HG02759 (cell line): ENCODE measurements around the gene CCDC169.
"Not testable (repeated sequence)": the region's sequence is repeated elsewhere in the genome, so short reads cannot be mapped to it uniquely, and the experiment has no call there.

ENCODE experiments used
- ATAC-seq: cut with Tn5 transposase; IDR thresholded peaks from one replicate; pipeline ENCODE4 v1.9.1; 2021; ENCODE audit warnings: mild to moderate bottlenecking, moderate library complexity; ENCODE audit not compliant: unreplicated experiment

CCDC169 gene

DNA sequence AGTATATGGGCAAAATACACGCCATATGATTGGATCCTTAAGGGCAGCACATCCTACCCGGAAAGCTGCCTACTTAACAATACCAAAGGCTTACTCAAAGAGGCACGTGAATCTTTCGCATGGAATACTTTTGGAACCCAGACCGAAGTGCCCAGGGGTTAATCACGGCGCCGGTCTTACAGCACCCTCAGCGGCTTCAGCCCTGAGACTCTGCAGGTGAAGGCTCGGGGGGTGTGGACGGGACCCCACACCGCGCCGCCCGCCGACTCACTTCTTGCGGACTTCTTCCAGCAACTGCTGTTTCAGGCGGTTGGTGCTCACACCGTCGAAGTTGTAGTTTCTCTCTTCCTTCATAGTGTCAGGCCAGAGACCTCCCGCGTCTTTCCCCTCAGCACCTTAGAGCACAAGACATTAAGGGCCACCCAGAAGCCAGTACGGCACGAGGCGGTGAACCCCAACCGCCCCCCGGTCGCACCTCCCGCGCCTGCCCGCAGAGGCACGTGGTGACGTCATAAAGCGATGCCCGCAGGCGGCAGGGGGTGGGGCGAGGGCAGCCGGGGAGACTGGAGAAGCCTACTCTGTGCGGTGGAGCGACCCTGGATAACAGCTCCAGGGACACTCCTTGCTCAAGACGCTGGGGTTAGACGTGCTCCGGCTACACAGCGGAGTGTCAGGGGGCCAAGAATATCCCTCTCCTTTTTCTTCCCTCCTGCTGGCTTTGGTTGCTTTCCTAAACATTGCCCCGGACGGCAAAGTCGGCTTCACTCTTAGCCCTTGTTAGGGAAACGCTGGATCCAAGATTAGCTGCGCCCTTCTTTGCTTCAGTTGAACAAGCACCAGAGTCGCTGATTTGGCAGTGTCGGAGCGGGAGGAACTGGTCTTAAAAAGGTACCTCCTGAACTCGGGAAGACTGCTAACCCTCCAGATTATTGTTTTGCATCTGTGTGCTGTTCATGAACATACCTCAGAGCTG lies at the start of gene CCDC169:
Gene CCDC169, minus strand, starts transcription at position 449 of the 973 bp plus-strand sequence. Its CDS starts 95 bp downstream, at position 354.
- ATAC-seq = peak; percentile 79

DNA sequence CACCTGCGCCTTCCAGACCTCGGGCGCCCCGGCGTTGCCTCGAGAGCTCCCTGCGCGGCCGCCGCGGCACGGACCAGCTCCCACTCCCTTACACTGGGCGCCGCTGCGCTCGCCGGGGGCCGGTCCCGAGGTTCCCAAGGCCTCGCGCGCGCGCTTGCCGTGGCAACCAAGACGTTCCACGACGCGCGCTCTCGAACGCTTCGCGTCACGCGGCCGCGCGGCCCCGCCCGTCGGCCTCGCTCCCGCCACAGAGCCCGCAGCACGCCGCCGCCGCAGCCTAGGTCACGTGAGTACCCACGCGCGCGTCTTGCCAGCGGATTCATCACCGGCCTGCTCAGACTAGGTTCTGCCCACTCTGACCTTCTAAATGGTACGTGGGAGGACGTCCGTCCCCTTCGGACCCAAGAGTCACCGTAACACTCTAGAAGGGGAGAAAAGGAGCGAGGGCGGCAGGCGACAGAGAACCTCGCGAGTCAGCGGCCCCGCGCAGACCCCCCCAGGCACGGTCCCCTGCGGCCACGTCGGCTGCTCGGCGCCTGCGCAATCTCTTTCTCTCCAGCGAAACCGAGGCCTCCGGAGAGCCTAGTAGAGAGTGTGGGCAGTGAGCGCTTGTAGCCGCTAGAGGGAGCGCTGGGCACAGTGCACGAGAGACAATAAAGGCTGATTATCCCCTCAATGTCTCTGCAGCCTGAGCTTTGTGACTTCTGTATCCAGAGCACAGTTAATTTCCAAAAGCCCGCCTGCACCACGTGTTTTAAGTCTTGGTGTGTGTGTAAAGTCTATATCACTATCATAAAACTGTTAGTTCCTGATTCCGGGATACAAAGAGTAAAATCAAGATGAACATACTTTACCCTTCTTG lies 48.8 kb upstream of the CCDC169 start, which contains the start of gene SPART:
Gene SPART, minus strand, starts transcription at position 173 of the 862 bp plus-strand sequence. CDS start 10,564 bp downstream, outside the sequence.
- ATAC-seq = peak; percentile 95

DNA sequence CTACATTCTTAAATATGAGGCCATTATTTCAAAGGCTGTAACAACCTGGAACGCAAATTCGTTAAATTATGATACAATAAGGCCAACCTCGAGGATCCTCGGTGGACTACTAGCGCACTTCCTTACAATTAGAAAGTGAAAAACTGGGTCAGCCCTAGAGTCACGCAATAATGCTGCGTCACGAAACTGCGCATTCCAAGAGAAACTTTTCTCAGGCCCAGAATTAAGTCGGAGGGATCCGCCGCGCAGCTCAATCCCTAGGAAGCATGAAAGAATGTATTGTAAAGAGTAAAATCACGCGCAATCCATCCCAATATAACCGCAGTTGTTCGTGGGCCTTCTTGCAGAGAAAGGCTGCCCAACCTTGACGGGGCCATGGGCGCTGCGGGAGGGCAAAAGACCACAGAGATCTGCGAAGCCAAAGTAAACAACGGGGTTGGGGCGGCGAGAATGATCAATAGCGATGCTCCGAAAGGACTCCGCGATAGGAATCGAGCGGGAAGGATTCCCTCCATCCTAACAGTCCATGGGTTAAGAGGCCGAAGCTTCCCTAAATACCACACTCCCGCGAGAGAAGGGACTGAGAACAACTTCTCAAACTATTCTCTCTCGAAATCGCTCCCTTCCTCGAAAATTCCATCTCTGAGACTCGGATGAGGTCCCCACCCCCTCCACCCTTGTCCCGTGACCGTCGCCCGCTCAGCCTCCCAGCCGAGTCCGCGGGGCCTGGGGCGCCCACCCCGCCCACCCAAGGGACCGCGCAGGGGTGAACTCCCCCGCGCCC lies 48.0 kb upstream of the CCDC169 start:
- no peak for ATAC-seq

DNA sequence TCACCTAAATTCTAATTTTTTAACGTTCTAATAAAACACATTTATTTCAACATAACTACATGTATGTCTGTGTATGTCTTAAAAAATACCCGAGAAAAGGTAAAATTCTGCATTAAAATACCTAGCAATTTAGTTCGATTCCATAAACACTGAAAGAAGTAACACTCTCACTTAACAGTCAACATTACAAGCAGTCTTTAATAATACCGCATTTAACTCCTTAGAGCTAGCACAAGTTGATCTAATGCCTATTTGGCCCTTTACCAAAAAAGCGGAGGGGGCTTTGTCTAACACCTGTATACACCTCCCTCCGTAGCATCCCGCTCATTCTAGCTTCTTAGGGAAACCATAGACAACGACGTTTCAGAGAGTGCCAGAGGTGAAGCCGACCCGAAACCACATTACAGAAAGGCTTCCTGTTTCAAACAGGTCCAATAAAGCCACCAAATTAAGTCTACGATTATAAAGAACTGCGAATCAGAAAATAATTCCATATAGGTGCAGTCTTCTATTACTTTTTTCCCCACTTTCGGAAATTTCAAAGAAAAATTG lies 47.3 kb upstream of the CCDC169 start:
- no peak for ATAC-seq

DNA sequence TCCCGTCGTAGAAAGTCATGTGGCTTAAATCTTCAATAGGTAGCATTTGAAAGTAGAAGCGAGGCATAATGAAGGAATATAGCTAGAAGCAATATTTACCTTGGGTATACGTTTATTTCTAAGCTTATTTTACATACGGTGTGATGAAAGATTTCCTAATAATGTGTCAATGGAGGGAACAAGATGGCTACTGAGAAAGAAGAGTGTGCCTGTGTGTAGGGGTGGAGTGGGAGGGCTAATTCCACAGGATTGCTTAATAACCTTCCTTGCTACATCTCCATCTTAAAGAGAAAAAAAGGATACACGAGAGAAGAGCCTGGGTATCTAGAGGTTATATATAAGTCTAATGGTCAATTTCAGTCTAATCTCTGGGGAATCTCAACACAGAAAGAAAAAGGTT lies 46.6 kb upstream of the CCDC169 start:
- ATAC-seq = no peak

DNA sequence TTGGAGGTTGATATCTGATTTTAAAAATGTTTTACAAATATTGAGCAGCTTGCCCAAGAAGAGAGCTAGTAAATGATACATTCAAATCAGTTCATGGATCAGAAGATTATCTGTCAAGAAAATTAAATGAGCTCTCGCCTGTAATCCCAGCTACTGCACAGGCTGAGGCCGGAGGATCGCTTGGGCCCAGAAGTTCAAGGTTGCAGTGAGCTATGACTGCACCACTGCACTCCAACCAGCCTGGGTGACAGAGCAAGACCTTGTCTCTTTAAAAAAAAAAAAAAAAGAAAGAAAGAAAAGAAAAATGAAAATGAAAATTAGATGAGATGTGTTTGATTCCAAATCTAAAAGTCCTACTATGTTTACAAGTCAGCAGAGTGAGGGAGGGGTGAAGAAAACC lies 46.2 kb upstream of the CCDC169 start:
- no peak for ATAC-seq

DNA sequence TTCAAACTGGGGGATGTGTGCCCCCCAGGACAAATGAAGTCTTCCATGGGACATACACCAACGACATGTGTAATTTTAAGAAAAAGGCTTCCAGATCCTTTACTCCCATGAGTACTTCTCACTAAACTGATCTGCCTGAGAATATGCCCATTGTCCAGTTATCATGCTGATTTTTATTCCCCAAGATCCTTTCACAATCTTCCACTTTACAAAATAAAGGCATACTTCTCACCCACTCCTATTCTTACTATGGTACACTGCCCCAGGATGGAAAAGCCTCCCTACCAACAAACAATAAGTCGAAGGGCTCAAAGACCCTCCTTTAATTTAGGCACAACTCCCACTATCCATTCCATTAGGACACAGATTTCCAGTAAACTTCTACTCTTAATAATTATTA lies 45.1 kb upstream of the CCDC169 start:
- ATAC-seq = no peak

DNA sequence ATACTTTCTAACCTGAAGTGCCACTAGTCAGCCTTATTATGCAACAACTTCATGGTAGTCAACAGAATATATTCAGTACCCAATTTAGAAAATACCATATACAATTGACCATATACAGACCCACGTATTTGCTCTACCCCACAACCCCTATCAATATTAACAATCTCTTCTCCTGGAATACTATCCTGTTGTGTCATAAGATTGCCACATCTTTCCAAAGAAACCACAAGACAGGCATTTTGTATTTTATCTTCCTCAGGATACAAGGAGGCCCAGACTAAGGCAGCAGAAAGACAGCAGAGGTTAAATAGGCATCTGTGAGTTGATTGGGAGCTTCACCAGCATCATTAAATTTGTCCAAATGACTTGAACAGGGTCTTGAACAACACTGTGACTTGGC lies 44.1 kb upstream of the CCDC169 start:
- ATAC-seq = no peak

DNA sequence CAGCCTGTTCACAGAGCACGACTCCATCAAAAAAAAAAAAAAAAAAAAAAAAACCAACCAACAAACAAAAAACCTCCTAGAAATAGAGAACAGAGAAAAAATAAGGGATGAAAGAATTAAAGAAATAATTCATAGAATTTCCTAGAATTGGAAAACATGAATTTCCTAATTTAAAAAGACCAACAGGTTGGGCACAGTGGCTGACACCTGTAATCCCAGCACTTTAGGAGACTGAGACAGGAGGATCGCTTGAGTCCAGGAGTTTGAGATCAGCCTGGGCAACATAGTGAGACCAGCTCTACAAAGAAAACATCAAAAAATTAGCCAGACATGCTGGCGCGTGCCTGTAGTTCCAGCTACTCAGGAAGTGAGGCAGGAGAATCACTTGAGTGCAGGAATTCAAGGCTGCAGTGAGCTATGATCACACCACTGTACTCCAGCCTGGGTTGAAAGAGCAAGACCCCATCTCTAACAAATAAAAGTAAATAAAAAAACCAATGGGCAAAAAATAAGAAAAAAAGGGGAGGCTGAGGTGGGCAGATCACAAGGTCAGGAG lies 42.1 kb upstream of the CCDC169 start:
- ATAC-seq = no peak

DNA sequence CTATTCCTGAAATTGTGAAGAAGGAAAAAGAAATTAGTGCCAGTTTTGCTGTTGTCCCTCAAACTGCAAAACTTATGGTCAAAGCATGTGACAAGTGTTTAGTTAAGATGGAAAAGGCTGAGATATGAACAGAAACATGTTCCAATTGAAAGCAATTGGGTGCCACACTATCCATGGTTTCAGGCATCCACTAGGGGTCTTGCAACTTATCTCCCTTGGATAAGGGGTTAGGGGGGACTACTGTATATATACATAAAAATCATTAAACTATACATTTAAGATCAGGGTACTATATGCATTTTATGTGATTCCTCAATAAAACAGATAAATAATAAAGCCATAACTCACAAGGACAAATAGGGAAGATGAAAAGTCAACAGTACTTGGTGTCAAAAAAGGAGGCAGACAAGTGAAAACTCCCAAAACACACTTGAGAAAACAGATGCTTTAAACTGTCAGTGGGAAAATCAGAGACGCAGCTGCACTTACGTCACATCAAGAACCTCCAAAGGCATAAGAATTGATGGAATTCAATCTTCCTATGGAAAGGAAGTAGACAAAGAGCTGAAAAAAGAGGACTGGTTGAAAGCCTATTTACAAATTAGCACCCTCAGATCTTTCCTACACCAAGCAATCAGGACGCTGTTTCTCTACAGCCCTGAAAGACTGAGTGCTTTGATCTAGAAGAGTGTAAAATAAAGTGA lies 40.5 kb upstream of the CCDC169 start:
- no peak for ATAC-seq

DNA sequence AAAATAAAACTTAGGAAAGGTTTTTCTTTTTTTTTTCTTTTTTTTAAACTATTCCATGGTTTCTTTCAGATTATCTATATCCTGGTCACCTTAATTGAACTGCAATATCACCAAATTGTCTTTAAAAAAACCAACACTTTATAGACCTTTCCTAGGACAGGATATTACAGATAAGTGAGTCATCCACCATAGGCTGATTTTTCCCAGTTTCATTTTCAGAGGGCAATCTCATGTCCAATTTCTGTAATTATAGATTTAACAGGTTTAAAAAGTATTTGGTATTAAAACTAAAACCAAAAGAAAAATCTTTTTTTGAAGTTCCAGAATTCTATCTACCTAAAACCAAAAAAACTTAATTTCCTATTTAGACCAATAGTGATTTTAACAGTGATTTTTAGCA lies 35.4 kb upstream of the CCDC169 start:
- no peak for ATAC-seq

DNA sequence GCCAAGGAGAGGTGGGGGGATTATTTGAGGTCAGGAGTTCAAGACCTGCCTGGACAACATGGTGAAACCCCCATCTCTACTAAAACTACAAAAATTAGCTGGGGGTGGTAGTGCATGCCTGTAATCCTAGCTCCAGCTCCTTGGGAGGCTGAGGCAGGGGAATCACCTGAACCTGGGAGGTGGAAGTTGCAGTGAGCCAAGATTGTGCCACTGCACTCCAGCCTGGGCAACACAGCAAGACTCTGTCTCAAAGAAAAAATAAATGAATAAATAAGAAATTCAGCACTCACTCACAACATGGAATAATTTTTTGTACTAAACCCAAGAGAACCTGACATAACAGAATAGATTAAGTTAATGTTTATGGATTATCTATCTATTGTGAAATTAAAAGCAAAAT lies 34.6 kb upstream of the CCDC169 start:
- ATAC-seq = not testable (repeated sequence)

DNA sequence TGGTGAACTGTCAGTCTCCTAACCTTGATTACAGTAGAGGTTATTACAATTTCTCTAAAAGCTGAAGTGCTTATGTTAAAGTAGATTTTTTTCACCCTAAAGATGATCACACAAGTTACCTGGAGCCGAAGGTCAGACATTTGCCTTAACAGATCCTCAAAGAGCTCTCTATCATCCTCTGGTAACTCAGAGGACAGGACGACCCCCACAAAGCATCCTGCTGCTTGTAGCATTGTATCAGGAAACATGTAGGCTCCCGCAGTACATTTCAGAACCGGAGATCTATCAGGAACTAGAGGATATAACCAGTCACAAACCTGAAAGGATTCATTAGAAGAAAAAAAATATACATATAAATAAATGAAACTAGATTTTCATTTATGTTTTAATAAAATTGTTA lies 33.7 kb upstream of the CCDC169 start:
- ATAC-seq = no peak

DNA sequence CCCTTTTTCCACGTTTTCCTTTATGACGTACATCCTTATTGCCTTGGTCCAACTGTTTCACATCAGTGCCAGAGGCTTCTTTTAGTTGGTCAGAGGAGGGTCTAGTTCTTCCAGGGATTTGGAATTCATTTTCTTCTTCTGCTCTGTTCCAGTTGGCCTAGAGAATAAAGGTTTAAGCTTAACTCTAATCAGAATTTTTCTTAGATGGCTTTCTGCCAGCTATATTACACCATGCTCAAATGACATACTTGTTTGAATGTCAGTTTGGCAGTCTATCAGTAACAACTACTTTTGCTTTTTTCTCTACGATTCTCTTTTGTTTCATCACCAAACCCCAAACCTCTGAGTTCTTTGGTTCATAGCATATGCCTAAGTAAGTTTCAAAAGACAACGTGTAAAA lies 31.7 kb upstream of the CCDC169 start:
- ATAC-seq = no peak

DNA sequence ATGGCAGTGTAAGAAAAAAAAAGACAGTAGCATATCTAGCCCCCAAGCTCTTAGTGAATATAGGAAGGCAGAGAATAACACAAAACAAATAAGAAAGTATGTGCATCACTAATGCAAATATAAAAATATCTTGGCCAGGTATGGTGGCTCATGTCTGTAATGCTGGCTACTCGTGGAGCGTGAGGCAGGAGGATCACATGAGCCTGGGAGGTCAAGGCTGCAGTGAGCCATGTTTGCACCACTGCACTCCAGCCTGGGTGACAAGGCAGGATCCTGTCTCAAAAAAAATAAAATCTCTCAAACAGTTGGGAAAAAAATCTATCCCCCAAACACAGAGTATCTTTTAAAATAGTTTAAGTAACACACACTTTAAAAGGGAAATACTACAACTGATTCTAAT lies 31.2 kb upstream of the CCDC169 start:
- ATAC-seq = no peak

DNA sequence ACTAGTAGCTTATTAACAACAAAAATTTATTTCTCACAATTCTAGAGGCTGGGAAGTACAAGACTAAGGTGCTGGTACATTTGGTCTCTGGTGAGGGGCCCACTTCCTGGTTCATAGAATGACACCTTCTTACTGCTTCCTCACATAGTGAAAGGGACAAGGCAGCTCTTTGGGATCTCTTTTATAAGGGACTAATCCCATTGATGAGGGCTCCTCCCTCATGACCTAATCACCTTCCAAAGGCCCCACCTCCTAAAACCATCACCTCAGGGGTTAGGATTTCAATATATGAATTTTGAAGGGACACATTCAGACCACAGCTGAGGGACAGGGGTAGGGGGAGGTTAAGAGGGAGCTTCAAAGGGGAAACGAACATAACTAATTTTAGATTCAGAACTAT lies 28.3 kb upstream of the CCDC169 start:
- ATAC-seq = no peak

DNA sequence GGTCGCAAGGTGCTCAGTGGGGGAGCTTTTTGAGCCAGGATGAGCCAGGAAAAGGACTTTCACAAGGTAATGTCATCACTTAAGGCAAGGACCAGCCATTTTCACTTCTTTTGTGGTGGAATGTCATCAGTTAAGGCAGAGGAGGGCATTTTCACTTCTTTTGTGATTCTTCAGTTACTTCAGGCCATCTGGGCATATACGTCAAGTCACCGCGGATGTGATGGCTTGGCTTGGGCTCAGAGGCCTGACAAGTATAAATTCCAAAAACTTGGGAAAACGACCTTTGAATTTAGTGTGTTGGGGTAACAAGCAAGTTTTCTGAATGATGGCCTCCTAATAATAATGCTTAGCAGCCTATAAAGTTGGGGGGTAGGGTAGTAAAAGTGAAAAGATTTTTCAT lies 27.3 kb upstream of the CCDC169 start:
- ATAC-seq = not testable (repeated sequence)

DNA sequence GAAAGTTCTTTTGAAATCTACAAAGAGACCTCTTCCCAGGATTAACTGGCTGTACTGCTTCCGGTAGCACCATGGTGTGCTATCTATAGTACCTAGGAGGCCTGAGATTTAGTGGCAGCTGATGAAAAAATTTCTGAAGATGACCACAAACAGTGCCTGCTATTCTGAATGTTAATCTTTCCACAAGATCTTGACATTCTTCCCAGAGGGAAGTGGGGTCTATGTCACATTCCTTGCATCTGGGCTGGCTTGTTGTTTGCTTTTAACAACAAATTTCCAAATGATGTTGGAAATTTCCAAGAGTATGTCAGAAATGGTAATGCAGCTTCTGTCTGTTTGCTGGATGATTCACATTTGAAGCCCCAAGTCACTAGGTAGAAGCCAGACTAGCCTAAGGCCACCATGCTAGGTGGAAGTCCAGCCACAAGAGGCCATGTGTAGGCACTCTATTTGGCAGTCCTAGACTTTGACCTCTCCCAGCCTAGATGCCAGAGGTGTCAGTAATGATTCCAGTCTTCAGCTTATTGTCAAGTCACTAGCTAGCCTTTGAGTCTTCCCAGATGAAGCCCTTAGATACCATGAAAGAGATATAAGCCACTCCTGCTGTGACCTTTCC lies 26.4 kb upstream of the CCDC169 start:
- ATAC-seq = no peak

DNA sequence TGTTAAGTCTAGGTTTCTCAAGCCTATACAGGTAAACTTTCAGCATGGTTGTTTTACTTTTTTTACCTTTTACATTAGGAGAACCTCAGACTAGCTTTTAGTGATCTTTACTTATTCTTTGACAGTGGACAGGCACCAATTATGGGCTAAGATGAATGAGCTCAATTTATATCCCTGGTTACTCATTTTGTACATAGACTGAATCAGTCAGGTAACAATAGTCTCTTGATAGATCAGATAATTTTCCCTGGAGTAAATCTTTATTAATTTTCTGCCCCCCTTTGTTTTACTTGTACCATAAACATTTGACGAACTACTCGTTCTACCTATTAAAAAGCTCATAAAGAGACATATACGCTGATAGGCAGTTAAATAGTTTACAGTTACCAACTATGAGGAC lies 25.8 kb upstream of the CCDC169 start:
- ATAC-seq = no peak
